Measurements from ENCODE around the gene CTTNBP2.

Gene CTTNBP2

DNA sequence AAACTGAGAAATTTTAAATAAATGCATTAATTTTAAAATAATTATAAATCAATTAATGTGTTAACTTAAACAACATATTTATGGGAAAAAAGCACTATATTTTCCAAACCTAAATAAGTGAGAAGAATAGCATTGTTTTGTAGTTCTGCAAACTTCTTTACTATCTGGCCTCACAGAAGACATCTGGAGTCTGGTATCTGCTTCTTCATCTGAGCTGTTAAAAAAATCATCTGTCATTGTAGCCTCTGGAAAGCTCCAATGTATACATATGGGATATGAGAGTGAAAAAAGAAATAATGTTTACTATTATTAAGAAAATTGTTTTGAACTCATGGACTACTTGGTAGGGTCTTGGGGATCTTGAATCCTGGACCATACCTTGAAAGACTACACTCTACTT, 32.2 kb downstream of the CTTNBP2 start:
- TF ChIP-seq, protein P1, sequence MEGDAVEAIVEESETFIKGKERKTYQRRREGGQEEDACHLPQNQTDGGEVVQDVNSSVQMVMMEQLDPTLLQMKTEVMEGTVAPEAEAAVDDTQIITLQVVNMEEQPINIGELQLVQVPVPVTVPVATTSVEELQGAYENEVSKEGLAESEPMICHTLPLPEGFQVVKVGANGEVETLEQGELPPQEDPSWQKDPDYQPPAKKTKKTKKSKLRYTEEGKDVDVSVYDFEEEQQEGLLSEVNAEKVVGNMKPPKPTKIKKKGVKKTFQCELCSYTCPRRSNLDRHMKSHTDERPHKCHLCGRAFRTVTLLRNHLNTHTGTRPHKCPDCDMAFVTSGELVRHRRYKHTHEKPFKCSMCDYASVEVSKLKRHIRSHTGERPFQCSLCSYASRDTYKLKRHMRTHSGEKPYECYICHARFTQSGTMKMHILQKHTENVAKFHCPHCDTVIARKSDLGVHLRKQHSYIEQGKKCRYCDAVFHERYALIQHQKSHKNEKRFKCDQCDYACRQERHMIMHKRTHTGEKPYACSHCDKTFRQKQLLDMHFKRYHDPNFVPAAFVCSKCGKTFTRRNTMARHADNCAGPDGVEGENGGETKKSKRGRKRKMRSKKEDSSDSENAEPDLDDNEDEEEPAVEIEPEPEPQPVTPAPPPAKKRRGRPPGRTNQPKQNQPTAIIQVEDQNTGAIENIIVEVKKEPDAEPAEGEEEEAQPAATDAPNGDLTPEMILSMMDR (IDR thresholded peaks at IDR 0.05; ENCODE audit: low read depth, low read length), result no peak
- TF ChIP-seq EZH2phosphoT487 (IDR thresholded peaks at IDR 0.05; ENCODE audit: low read depth), result no peak
- Histone ChIP-seq H3K79me2 (ENCODE audit: low read length) (no peaks in the 10 kb centered on the region), H4K20me1 (ENCODE audit: insufficient read depth, low read length) (no peaks in the 10 kb centered on the region)

DNA sequence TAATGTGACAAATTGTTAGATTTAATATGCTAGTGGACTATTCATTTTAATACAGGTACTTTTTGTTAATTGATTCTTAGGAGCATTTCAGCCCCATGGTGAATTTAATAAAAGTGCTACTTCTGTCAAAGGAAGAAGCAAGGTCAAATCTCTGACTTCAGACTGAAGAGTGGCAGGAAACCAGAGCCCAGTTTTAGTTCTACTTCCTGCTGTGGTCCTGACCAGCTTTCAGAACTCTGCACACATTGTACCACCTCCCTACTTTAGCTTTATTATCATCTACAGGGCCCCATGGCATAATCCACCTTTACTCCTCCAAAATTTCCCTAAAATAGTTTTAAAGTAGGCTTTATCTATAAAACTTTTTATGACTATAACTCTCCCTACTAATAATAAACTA, 33.7 kb downstream of the CTTNBP2 start:
- no peaks in the 10 kb centered on the region for H4K20me1 ChIP-seq (ENCODE audit: insufficient read depth, low read length)
- no peak overlapping the region for H2AFZ ChIP-seq (ENCODE audit: low read depth, low read length)
- no peaks in the 10 kb centered on the region for H3K79me2 ChIP-seq (ENCODE audit: low read length)
- H3K27ac ChIP-seq (ENCODE audit: low read length), result no peak overlapping the region
- peaks cover 3% of the 10 kb centered on the region for H3K36me3 ChIP-seq (replicated peaks; ENCODE audit: low read depth, low read length)
- TF ChIP-seq EZH2phosphoT487 (IDR thresholded peaks at IDR 0.05; ENCODE audit: low read depth), result no peak
- TF ChIP-seq, protein P1 (IDR thresholded peaks at IDR 0.05; ENCODE audit: low read depth, low read length), result no peak
- H3K4me3 ChIP-seq (ENCODE audit: low read length), result no peak overlapping the region
- no peak overlapping the region for H3K9ac ChIP-seq (ENCODE audit: low read length)
- no peaks in the 10 kb centered on the region for H3K27me3 ChIP-seq (ENCODE audit: low read depth, low read length)
- no peak overlapping the region for H3K4me2 ChIP-seq (ENCODE audit: low read length)
- H3K4me1 ChIP-seq (ENCODE audit: low read length), result peaks cover 16% of the 10 kb centered on the region
- H3K9me3 ChIP-seq (ENCODE audit: insufficient read depth, low read length), result peaks cover 5% of the 10 kb centered on the region; the same call in 1 of the 2 replicates

More for the DNA sequence above, 32.2 kb downstream of the CTTNBP2 start:
- no peak overlapping the region for H3K27ac ChIP-seq (ENCODE audit: low read length)
- H3K27me3 ChIP-seq (ENCODE audit: low read depth, low read length), result no peaks in the 10 kb centered on the region
- H2AFZ ChIP-seq (ENCODE audit: low read depth, low read length), result no peak overlapping the region
- peaks cover 5% of the 10 kb centered on the region; the same call in 1 of the 2 replicates for H3K9me3 ChIP-seq (ENCODE audit: insufficient read depth, low read length)
- no peak overlapping the region for H3K9ac ChIP-seq (ENCODE audit: low read length)
- H3K36me3 ChIP-seq (replicated peaks; ENCODE audit: low read depth, low read length), result peaks cover 3% of the 10 kb centered on the region
- no peak overlapping the region for H3K4me3 ChIP-seq (ENCODE audit: low read length)
- no peak overlapping the region for H3K4me2 ChIP-seq (ENCODE audit: low read length)
- peaks cover 22% of the 10 kb centered on the region for H3K4me1 ChIP-seq (ENCODE audit: low read length)

DNA sequence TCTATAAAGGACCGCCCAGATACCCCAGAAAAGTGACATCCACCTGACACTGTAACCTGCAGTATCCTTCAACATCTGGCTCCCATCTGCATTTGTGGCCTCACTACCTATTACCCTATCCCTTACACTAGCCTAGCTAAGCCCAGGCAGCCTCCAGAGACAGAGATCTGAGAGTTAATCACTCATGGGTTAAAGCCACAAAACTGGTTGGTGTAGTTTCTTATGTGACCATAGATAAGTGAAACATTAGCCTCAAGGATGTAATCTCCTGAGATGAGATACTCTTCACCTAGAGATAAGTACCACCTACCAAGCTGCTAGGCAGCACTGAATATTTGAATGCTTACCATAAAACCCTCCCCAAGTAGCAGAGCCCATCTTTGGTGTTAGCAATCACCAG, 35.4 kb downstream of the CTTNBP2 start:
- no peaks in the 10 kb centered on the region for H3K9me3 ChIP-seq (ENCODE audit: insufficient read depth, low read length)
- no peak overlapping the region for H3K4me2 ChIP-seq (ENCODE audit: low read length)
- peaks cover 14% of the 10 kb centered on the region for H3K4me1 ChIP-seq (ENCODE audit: low read length)
- H3K27ac ChIP-seq (ENCODE audit: low read length), result no peak overlapping the region
- no peak overlapping the region for H3K4me3 ChIP-seq (ENCODE audit: low read length)
- no peak overlapping the region for H2AFZ ChIP-seq (ENCODE audit: low read depth, low read length)
- no peak overlapping the region for H3K9ac ChIP-seq (ENCODE audit: low read length)
- no peaks in the 10 kb centered on the region for H4K20me1 ChIP-seq (ENCODE audit: insufficient read depth, low read length)
- H3K79me2 ChIP-seq (ENCODE audit: low read length), result no peaks in the 10 kb centered on the region
- H3K36me3 ChIP-seq (replicated peaks; ENCODE audit: low read depth, low read length), result no peaks in the 10 kb centered on the region
- TF ChIP-seq, protein P1 (IDR thresholded peaks at IDR 0.05; ENCODE audit: low read depth, low read length), result no peak
- no peak for TF ChIP-seq EZH2phosphoT487 (IDR thresholded peaks at IDR 0.05; ENCODE audit: low read depth)
- no peaks in the 10 kb centered on the region for H3K27me3 ChIP-seq (ENCODE audit: low read depth, low read length)

DNA sequence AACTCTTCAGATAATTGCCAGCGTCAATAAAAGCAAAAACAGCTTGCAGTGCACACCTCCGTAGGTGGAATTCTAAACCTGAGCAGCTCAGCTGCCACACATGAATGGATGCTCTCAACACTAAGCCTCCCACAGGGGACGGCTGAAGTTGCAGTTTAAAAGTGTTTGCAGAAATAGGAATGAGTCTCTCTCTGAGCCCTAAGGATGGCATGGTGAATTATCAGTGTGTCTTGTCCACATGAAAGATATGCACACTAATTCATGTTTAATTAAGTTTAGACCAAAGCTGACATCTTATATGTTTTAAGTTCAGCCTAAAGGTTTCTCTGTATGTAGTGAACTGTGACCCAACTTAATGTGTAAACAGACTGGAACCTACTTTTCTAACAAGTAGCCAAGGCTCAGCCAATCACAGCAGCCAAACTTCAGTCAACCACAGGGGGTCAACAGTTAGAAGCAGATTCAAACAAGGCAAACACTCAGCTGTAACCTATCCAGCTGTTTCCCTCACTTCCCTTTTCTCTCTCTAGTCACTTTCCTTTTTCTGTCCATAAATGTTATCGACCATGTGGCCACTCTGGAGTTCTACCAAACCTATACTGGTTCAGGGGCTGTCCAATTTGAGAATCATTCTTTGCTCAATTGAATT, 38.1 kb downstream of the CTTNBP2 start:
- no peak overlapping the region for H3K4me2 ChIP-seq (ENCODE audit: low read length)
- no peak overlapping the region for H3K27ac ChIP-seq (ENCODE audit: low read length)
- no peaks in the 10 kb centered on the region for H3K79me2 ChIP-seq (ENCODE audit: low read length)
- TF ChIP-seq EZH2phosphoT487 (IDR thresholded peaks at IDR 0.05; ENCODE audit: low read depth), result no peak
- TF ChIP-seq, protein P1 (IDR thresholded peaks at IDR 0.05; ENCODE audit: low read depth, low read length), result no peak
- no peaks in the 10 kb centered on the region for H3K9me3 ChIP-seq (ENCODE audit: insufficient read depth, low read length)
- no peaks in the 10 kb centered on the region for H3K36me3 ChIP-seq (replicated peaks; ENCODE audit: low read depth, low read length)
- H3K27me3 ChIP-seq (ENCODE audit: low read depth, low read length), result 0 out of 2 replicates have a peak, but pooled peaks cover 3% of the 10 kb centered on the region
- H4K20me1 ChIP-seq (ENCODE audit: insufficient read depth, low read length), result no peaks in the 10 kb centered on the region
- no peak overlapping the region for H3K9ac ChIP-seq (ENCODE audit: low read length)
- H3K4me1 ChIP-seq (ENCODE audit: low read length), result peaks cover 14% of the 10 kb centered on the region
- H2AFZ ChIP-seq (ENCODE audit: low read depth, low read length), result peak overlapping the region; percentile 22; the same call in 1 of the 2 replicates
- no peak overlapping the region for H3K4me3 ChIP-seq (ENCODE audit: low read length)
